Neutrophil (primary cell): Measurements from ENCODE around the gene SKIL.

Source experiments
- H3K27ac ChIP-seq: fragments of 200-600 bp; sonication (generic); 2 replicates; pipeline ENCODE4 v1.5.1; 2016; ENCODE audit warnings: mild to moderate bottlenecking, moderate library complexity
- H3K27me3 ChIP-seq: fragments of 200-600 bp; sonication (generic); 2 replicates; pipeline ENCODE4 v1.6.0; 2016; ENCODE audit warnings: mild to moderate bottlenecking
- H3K36me3 ChIP-seq: fragments of 200-600 bp; sonication (generic); 2 replicates; pipeline ENCODE4 v1.5.1; 2017
- H3K4me1 ChIP-seq, 2 experiments: fragments of 200-600 bp in 1 of 2; sonication (generic) in 1 of 2; 1 replicate in 1 of 2; 2 replicates in 1 of 2; pipeline versions ENCODE4 v1.5.1 to v1.6.1; 2013 to 2016; ENCODE audit warnings: low read depth in 1 of 2, low read length in 1 of 2, mild to moderate bottlenecking in 1 of 2, moderate library complexity in 1 of 2; ENCODE audit not compliant: control insufficient read depth in 1 of 2, insufficient read depth in 1 of 2
- H3K4me3 ChIP-seq, 2 experiments: fragments of 200-600 bp in 1 of 2; sonication (generic) in 1 of 2; 1 replicate in 1 of 2; 2 replicates in 1 of 2; pipeline ENCODE4 v1.5.1; 2013 to 2016; ENCODE audit warnings: low read depth in 1 of 2, low read length in 1 of 2, mild to moderate bottlenecking in 1 of 2, moderate library complexity in 1 of 2
- H3K9me3 ChIP-seq: fragments of 200-600 bp; sonication (generic); 2 replicates; pipeline ENCODE4 v1.5.1; 2016
- TF ChIP-seq, protein P1 (sequence below): fragments of 200-600 bp; sonication (generic); IDR thresholded peaks from 2 replicates; pipeline ENCODE4 v1.5.1; 2016; ENCODE audit warnings: antibody characterized with exemption

SKIL gene

DNA sequence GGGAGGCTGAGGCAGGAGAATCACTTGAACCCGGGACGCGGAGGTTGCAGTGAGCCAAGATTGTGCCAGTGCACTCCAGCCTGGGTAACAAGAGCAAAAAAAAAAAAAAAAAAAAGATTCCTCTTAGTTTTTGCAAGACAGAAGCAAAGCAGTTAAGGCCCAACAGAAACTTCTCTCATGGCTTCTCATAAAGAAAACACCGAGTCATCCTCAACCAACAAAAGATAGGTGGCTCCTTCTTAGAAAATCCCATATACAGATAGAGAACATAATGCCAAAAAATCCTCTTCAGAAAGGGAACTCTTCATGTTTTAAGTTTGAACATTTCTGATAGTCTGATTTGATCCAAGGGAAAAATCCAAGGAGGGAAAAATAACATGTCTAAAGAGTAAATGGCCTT lies 12.5 kb upstream of the SKIL start:
- TF ChIP-seq, protein P1, sequence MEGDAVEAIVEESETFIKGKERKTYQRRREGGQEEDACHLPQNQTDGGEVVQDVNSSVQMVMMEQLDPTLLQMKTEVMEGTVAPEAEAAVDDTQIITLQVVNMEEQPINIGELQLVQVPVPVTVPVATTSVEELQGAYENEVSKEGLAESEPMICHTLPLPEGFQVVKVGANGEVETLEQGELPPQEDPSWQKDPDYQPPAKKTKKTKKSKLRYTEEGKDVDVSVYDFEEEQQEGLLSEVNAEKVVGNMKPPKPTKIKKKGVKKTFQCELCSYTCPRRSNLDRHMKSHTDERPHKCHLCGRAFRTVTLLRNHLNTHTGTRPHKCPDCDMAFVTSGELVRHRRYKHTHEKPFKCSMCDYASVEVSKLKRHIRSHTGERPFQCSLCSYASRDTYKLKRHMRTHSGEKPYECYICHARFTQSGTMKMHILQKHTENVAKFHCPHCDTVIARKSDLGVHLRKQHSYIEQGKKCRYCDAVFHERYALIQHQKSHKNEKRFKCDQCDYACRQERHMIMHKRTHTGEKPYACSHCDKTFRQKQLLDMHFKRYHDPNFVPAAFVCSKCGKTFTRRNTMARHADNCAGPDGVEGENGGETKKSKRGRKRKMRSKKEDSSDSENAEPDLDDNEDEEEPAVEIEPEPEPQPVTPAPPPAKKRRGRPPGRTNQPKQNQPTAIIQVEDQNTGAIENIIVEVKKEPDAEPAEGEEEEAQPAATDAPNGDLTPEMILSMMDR: no peak
- H3K27ac ChIP-seq: no peak overlapping the region
- H3K4me3 ChIP-seq: no peak overlapping the region
- H3K27me3 ChIP-seq: no peaks in the 10 kb centered on the region
- H3K9me3 ChIP-seq: no peaks in the 10 kb centered on the region
- no peaks in the 10 kb centered on the region for H3K4me1 ChIP-seq
- no peaks in the 10 kb centered on the region for H3K36me3 ChIP-seq

DNA sequence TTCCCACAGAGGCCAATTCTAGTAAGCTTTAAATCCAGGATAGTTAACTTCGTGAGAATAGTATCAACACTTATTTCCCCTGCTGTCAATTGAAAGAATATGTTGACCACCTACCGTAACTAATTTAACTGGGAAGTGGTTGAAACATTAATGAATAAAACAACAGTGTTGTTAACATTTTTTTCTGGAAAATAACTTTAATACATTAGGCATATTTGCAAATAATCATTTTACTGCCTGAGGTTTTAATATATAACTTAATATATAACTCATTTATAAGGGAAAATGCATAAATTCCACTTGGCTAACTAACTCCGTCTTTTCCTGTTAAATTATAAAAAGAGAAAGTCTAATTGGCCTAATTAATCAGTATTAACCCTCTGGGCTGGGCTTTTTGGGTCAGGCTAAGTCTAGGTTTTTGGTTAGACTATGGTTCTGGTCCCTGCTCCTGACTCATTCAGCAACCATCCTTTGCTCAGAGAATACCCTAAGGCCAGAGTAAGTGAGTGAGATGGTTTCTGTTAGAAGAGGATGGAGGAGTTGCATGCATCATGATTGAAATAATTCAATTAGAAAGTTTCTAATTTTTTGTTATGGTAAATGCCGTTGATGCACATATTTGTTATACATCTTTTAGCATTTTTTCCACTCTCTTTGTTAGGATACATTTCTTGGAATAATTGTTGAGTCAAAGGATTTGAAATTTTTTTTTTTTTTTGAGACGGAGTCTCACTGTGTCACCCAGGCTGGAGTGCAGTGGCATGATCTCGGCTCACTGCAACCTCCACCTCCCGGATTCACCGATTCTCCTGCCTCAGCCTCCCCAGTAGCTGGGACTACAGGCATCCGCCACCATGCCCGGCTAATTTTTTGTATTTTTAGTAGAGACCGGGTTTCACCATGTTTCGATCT lies 10.8 kb upstream of the SKIL start:
- Histone ChIP-seq H3K9me3 (no peaks in the 10 kb centered on the region), H3K4me3 (no peak overlapping the region), H3K27me3 (no peaks in the 10 kb centered on the region), H3K36me3 (no peaks in the 10 kb centered on the region), H3K27ac (no peak overlapping the region), H3K4me1 (no peaks in the 10 kb centered on the region)
- TF ChIP-seq, protein P1: no peak

DNA sequence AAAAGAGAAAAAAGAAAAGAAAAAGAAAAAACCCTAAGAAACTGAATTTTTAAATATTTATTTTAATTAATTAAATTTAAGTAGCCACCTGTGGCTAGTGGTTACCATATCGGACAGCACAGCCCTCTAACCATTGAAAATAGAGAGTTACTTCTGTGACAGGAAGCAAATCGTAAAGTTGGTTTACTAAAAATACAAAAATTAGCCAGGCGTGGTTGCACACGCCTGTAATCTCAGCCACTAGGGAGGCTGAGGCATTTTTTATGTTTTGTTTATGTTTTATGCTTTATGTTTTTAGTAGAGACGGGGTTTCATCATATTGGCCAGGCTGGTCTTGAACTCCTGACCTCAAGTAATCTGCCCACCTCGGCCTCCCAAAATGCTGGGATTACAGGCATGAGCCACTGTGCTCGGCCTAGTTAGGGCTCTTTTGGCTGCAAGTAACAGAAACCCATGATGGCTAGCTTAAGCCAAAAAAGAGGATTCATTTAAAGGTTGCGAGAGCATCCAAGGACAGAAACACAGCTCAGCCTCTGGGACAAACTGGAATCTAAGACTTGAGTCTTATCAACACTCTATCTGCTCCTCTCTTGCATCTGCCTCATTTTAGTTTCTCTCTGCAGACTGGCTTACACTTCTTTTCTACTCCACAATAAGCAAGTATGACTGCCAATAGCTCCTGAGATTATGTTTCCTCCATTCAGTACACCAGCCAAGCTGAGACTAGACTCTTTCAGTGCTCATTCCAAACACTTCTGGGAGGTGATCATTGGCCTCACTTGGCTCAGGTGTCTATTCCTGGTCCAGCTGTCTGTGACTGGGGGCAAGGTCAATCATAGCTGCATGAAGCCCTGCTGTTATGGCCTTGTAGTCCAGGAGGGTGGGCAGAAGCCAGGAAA lies 6.8 kb upstream of the SKIL start:
- Histone ChIP-seq H3K4me1 (peaks cover 6 to 12% of the 10 kb centered on the region in 2 experiments), H3K36me3 (no peaks in the 10 kb centered on the region), H3K27ac (no peak overlapping the region), H3K27me3 (no peaks in the 10 kb centered on the region), H3K9me3 (no peaks in the 10 kb centered on the region), H3K4me3 (no peak overlapping the region)
- TF ChIP-seq, protein P1: no peak

DNA sequence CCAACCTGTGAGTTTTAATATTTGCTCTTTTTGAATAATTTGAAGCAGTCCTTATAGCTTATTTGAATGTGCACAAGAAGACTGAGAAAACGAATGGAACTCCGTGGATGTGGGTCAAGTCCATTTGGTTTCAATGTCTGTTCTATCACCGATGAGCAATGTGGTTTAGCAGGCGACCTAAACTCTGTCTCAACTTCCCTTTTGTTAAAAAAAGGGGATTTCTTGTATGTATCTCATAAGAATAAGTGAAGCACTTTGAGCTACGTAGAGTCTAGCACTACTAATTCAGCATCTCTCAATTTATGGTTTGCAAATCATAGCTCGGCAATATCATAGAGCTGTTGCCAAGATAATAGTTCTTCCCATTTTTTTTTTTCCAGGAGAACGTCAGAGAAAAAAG lies 4.6 kb upstream of the SKIL start:
- no peaks in the 10 kb centered on the region for H3K27me3 ChIP-seq
- no peak overlapping the region for H3K4me3 ChIP-seq
- H3K36me3 ChIP-seq: no peaks in the 10 kb centered on the region
- no peaks in the 10 kb centered on the region for H3K9me3 ChIP-seq
- no peak overlapping the region for H3K27ac ChIP-seq
- peaks cover 15 to 20% of the 10 kb centered on the region in 2 experiments for H3K4me1 ChIP-seq
- TF ChIP-seq, protein P1: no peak

DNA sequence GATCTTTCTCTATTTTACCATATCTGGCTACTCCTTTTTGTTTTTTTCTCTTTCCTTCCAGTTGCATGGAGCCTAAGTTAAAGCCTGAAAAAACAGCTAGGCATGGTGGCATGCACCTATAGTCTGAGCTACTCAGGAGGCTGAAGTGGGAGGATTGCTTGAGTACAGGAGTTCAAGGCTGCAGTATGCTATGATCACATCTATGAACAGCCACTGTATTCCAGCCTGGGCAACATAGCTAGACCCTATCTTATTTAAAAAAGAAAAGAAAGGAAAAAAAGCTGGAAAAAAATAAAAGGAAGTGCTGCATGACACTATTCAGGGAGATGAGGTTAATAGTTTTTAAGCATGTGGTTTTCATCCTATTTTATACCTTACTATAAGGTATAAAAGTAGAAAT lies 4.0 kb upstream of the SKIL start:
- TF ChIP-seq, protein P1: no peak
- Histone ChIP-seq H3K4me1 (peaks cover 21 to 23% of the 10 kb centered on the region in 2 experiments), H3K4me3 (no peak overlapping the region)

More for the DNA sequence above, 4.0 kb upstream of the SKIL start:
- Histone ChIP-seq H3K9me3 (no peaks in the 10 kb centered on the region), H3K27me3 (no peaks in the 10 kb centered on the region), H3K36me3 (no peaks in the 10 kb centered on the region), H3K27ac (no peak overlapping the region)
